Smooth muscle cell (in vitro differentiated cells): ENCODE data around the gene ZBED4. TPM values are rescaled to one million over a fixed set of nuclear protein-coding genes. Genes with fewer than 3 reads are reported as not detected.

Experiments used
- DNase-seq: peaks from one replicate; lab custom pipeline; 2025; ENCODE audit not compliant: unreplicated experiment; lab: John Stamatoyannopoulos, UW
- H2AFZ ChIP-seq: fragments of 200-600 bp; sonication (generic); 2 replicates; pipeline ENCODE4 v1.6.0; 2016; ENCODE audit warnings: antibody characterized with exemption, low read depth, mild to moderate bottlenecking
- H3F3A ChIP-seq: fragments of 200-600 bp; sonication (generic); 2 replicates; pipeline ENCODE4 v1.6.0; 2017; ENCODE audit warnings: antibody characterized with exemption, low read depth
- H3K27ac ChIP-seq: fragments of 200-600 bp; sonication (generic); 2 replicates; pipeline ENCODE4 v1.5.1; 2016; ENCODE audit warnings: low read depth, mild to moderate bottlenecking
- H3K27me3 ChIP-seq: fragments of 200-600 bp; sonication (generic); 2 replicates; pipeline ENCODE4 v1.6.1; 2016; ENCODE audit warnings: low read depth, mild to moderate bottlenecking
- H3K36me3 ChIP-seq: fragments of 200-600 bp; sonication (generic); 2 replicates; pipeline ENCODE4 v1.5.1; 2016; ENCODE audit warnings: low read depth
- H3K4me1 ChIP-seq: fragments of 200-600 bp; sonication (generic); 2 replicates; pipeline ENCODE4 v1.5.1; 2016; ENCODE audit warnings: low read depth
- H3K4me2 ChIP-seq: fragments of 200-600 bp; sonication (generic); 2 replicates; pipeline ENCODE4 v1.6.0; 2016; ENCODE audit warnings: mild to moderate bottlenecking
- H3K4me3 ChIP-seq: fragments of 200-600 bp; sonication (generic); 2 replicates; pipeline ENCODE4 v1.5.1; 2016; ENCODE audit warnings: mild to moderate bottlenecking
- H3K79me2 ChIP-seq: fragments of 200-600 bp; sonication (generic); 2 replicates; pipeline ENCODE4 v1.6.0; 2016; ENCODE audit warnings: low read depth, mild to moderate bottlenecking
- H3K9ac ChIP-seq: fragments of 200-600 bp; sonication (generic); 2 replicates; pipeline ENCODE4 v1.6.0; 2016; ENCODE audit warnings: low read depth
- H3K9me3 ChIP-seq: fragments of 200-600 bp; sonication (generic); replicated peaks from 2 replicates; pipeline ENCODE4 v1.5.1; 2016; ENCODE audit warnings: low read depth
- H4K20me1 ChIP-seq: fragments of 200-600 bp; sonication (generic); 2 replicates; pipeline ENCODE4 v1.6.0; 2016; ENCODE audit warnings: low read depth
- CTCF ChIP-seq: fragments of 200-600 bp; sonication (generic); IDR thresholded peaks from 2 replicates; pipeline ENCODE4 v1.5.1; 2017; ENCODE audit warnings: borderline replicate concordance, mild to moderate bottlenecking, antibody characterized with exemption; ENCODE audit not compliant: insufficient read depth, poor library complexity, severe bottlenecking
- WGBS: methylation state at CpG from one replicate; pipeline ENCODE4 v1.1.7; 2016; ENCODE audit warnings: low lambda C conversion rate; 5-methylcytosine and 5-hydroxymethylcytosine counted together
- polyA plus RNA-seq: library from polyadenylated mRNA; unstranded; fragments of >200 nt; fragmentation: Nextera tagmentation; extraction: Ambion mirVana; gene quantifications from 2 replicates; pipeline ENCODE4 v1.2.1, GENCODE V29; 2016
- total RNA-seq: library from RNA; depleted of rRNA; stranded (reverse); fragments of >200 nt; gene quantifications from 2 replicates; pipeline ENCODE4 v1.2.3, GENCODE V29; 2014

The ZBED4 gene
- total and polyA plus RNA-seq, 2 experiments from 2014 or later = 12.1 to 16.6 TPM

GRCh38 chr22:49883294-49883640, 29.6 kb downstream of the ZBED4 start:
- no peak for TF ChIP-seq CTCF
- no peaks in the 10 kb centered on the region for H3K27me3 ChIP-seq
- H3K9me3 ChIP-seq = no peaks in the 10 kb centered on the region
- H3K4me2 ChIP-seq = no peak overlapping the region
- no peaks in the 10 kb centered on the region for H3K4me1 ChIP-seq
- H3K27ac ChIP-seq = no peak overlapping the region
- H2AFZ ChIP-seq = no peak overlapping the region
- peaks cover 57% of the 10 kb centered on the region for H3K79me2 ChIP-seq
- 96% methylated on average over 4 of the region's 4 CpGs for WGBS
- H4K20me1 ChIP-seq = peaks cover 65% of the 10 kb centered on the region
- no peak overlapping the region for H3K4me3 ChIP-seq
- no peak for DNase-seq
- no peak overlapping the region for H3K9ac ChIP-seq
- H3K36me3 ChIP-seq = peaks cover 29% of the 10 kb centered on the region
- H3F3A ChIP-seq = no peaks in the 10 kb centered on the region

GRCh38 chr22:49884075-49884474, 30.4 kb downstream of the ZBED4 start:
- peaks cover 32% of the 10 kb centered on the region for H3K36me3 ChIP-seq
- no peak overlapping the region for H3K4me2 ChIP-seq
- no peak for TF ChIP-seq CTCF
- H3K9me3 ChIP-seq = peaks cover under 1% of the 10 kb centered on the region
- no peaks in the 10 kb centered on the region for H3K4me1 ChIP-seq
- H3K9ac ChIP-seq = no peak overlapping the region
- H3K27me3 ChIP-seq = no peaks in the 10 kb centered on the region
- peaks cover 70% of the 10 kb centered on the region for H4K20me1 ChIP-seq
- no peak overlapping the region for H3K4me3 ChIP-seq
- no peak overlapping the region for H2AFZ ChIP-seq
- H3F3A ChIP-seq = no peaks in the 10 kb centered on the region
- 98% methylated on average over 20 of the region's 20 CpGs for WGBS
- peaks cover 54% of the 10 kb centered on the region for H3K79me2 ChIP-seq
- no peak overlapping the region for H3K27ac ChIP-seq
- no peak for DNase-seq

GRCh38 chr22:49884503-49885260, 31.0 kb downstream of the ZBED4 start:
- peaks cover 6% of the 10 kb centered on the region for H3K9me3 ChIP-seq
- WGBS = 91% methylated on average over 31 of the region's 31 CpGs
- H3K36me3 ChIP-seq = peaks cover 38% of the 10 kb centered on the region
- peaks cover 70% of the 10 kb centered on the region for H4K20me1 ChIP-seq
- no peak for TF ChIP-seq CTCF
- H3K27ac ChIP-seq = no peak overlapping the region
- H3K4me2 ChIP-seq = no peak overlapping the region
- no peaks in the 10 kb centered on the region for H3K4me1 ChIP-seq
- H3K9ac ChIP-seq = no peak overlapping the region
- no peak for DNase-seq
- H3K79me2 ChIP-seq = peaks cover 56% of the 10 kb centered on the region
- H3F3A ChIP-seq = no peaks in the 10 kb centered on the region
- no peak overlapping the region for H3K4me3 ChIP-seq
- H2AFZ ChIP-seq = no peak overlapping the region
- H3K27me3 ChIP-seq = no peaks in the 10 kb centered on the region

- TF ChIP-seq CTCF = no peak
- peaks cover 8% of the 10 kb centered on the region for H3K9me3 ChIP-seq
- H3K36me3 ChIP-seq = peaks cover 38% of the 10 kb centered on the region
- H3K4me3 ChIP-seq = no peak overlapping the region
- H3K27ac ChIP-seq = no peak overlapping the region
- H3K27me3 ChIP-seq = no peaks in the 10 kb centered on the region
- H4K20me1 ChIP-seq = peaks cover 65% of the 10 kb centered on the region
- no peak overlapping the region for H3K4me2 ChIP-seq
- no peaks in the 10 kb centered on the region for H3K4me1 ChIP-seq
- no peak for DNase-seq
- 98% methylated on average over 17 of the region's 17 CpGs for WGBS
- H3F3A ChIP-seq = no peaks in the 10 kb centered on the region
- H2AFZ ChIP-seq = no peak overlapping the region
- no peak overlapping the region for H3K9ac ChIP-seq
- H3K79me2 ChIP-seq = peaks cover 52% of the 10 kb centered on the region
These were observed 31.6 kb downstream of the ZBED4 start for GRCh38 chr22:49885281-49885680.
